K562 (cell line): Measurements from ENCODE around the gene GRHL3. TPM values are rescaled to one million over a fixed set of nuclear protein-coding genes. Genes with fewer than 3 reads are reported as not detected.

Experiments used
- ATAC-seq: fragments of 200-7000 bp; cut with Tn5 transposase; 3 replicates; pipeline ENCODE4 v1.9.1; 2020; ENCODE audit warnings: moderate library complexity
- BruUV-seq: library from RNA; stranded (reverse); fragments of 400-500 nt; replicated peaks from 2 replicates; lab custom pipeline; 2021; lab: Mats Ljungman, UMichigan
- CTCF ChIA-PET: fragments of 300-600 bp; formaldehyde crosslinking; extraction: SDS; loops from one replicate; lab custom pipeline; 2021; ENCODE audit warnings: low intra/inter-chr PET ratio; lab: Yijun Ruan, JAX
- POLR2A ChIA-PET: fragments of 300-600, 350-650 bp; sonication (Branson Sonifier 250); formaldehyde crosslinking; extraction: SDS; loops from one replicate; lab custom pipeline; 2021; ENCODE audit warnings: antibody characterized with exemption, inconsistent platforms; lab: Yijun Ruan, JAX
- DNase-seq, 4 experiments: peaks; one replicate each; pipeline versions ENCODE4 v3.0.0 to v3.0.0-alpha.2; 2011 to 2018; ENCODE audit warnings: low spot score in 3 of 4, mixed read lengths in 3 of 4; ENCODE audit errors: extremely low read depth in 1 of 4
- FAIRE-seq: peaks from 2 replicates; lab custom pipeline; 2011; peaks lifted over from hg19 to GRCh38; lab: Jason Lieb, UNC
- H2AFZ ChIP-seq: 2 replicates; pipeline ENCODE4 v1.6.0; 2011; ENCODE audit warnings: low read depth, low read length, control low read depth, inconsistent platforms
- H3K27ac ChIP-seq: fragments of 200-600 bp; 3 replicates; pipeline ENCODE4 v1.8.0; 2011; ENCODE audit warnings: low read depth, mild to moderate bottlenecking, control low read depth, inconsistent platforms, low read length, moderate library complexity, mixed read lengths; ENCODE audit errors: extremely low read depth
- H3K27me3 ChIP-seq, 2 experiments: fragments of 300-600 bp in 1 of 2; 2 replicates in 1 of 2; 3 replicates in 1 of 2; pipeline versions ENCODE4 v1.6.0 to v1.8.0; 2011; ENCODE audit warnings: inconsistent platforms in 2 of 2, low read length in 2 of 2, mild to moderate bottlenecking in 1 of 2, mixed read lengths in 1 of 2, moderate library complexity in 1 of 2; ENCODE audit not compliant: control insufficient read depth in 2 of 2, insufficient read depth in 2 of 2
- H3K36me3 ChIP-seq: fragments of 300-600 bp; 3 replicates; pipeline ENCODE4 v1.8.0; 2011; ENCODE audit warnings: mild to moderate bottlenecking, low read length, inconsistent platforms; ENCODE audit not compliant: control insufficient read depth, insufficient read depth
- H3K4me1 ChIP-seq, 2 experiments: fragments of 200-600 bp in 1 of 2; replicated peaks in 1 of 2; 2 replicates in 1 of 2; 3 replicates in 1 of 2; pipeline versions ENCODE4 v1.5.1 to v1.8.0; 2011; ENCODE audit warnings: inconsistent platforms in 2 of 2, low read length in 2 of 2, mild to moderate bottlenecking in 1 of 2, mixed read lengths in 1 of 2, moderate library complexity in 1 of 2; ENCODE audit not compliant: control insufficient read depth in 2 of 2, insufficient read depth in 2 of 2
- H3K4me2 ChIP-seq: 2 replicates; pipeline ENCODE4 v1.6.1; 2011; ENCODE audit warnings: low read length, control low read depth, inconsistent platforms, mixed read lengths; ENCODE audit not compliant: insufficient read depth
- H3K4me3 ChIP-seq: fragments of 200-600 bp; sonication (generic), shearing (Covaris generic); 2 replicates; pipeline ENCODE4 v1.5.1; 2016; ENCODE audit warnings: control low read depth, inconsistent platforms
- H3K79me2 ChIP-seq: fragments of 200-600 bp; 3 replicates; pipeline ENCODE4 v1.8.0; 2011; ENCODE audit warnings: low read length, inconsistent platforms; ENCODE audit not compliant: control insufficient read depth, insufficient read depth
- H3K9ac ChIP-seq, 2 experiments: 2 replicates each; pipeline versions ENCODE4 v1.6.0 to v1.6.1; 2011; ENCODE audit warnings: low read depth in 2 of 2, low read length in 2 of 2, control low read depth in 1 of 2, inconsistent platforms in 1 of 2, mild to moderate bottlenecking in 1 of 2, mixed read lengths in 1 of 2; ENCODE audit not compliant: insufficient read depth in 1 of 2
- H3K9me1 ChIP-seq: one replicate; pipeline ENCODE4 v1.6.0; 2011; ENCODE audit warnings: inconsistent platforms, mild to moderate bottlenecking, low read length, moderate library complexity; ENCODE audit not compliant: control insufficient read depth, insufficient read depth
- H3K9me3 ChIP-seq: replicated peaks from 2 replicates; pipeline ENCODE4 v1.5.1; 2011; ENCODE audit warnings: low read depth, low read length, inconsistent platforms; ENCODE audit not compliant: control insufficient read depth, insufficient read depth
- H4K20me1 ChIP-seq: replicated peaks from 2 replicates; pipeline ENCODE4 v1.6.1; 2011; ENCODE audit warnings: low read length, inconsistent platforms, mixed read lengths; ENCODE audit not compliant: control insufficient read depth, insufficient read depth
- CEBPB ChIP-seq: fragments of 450-650 bp; IDR thresholded peaks from 2 replicates; pipeline ENCODE4 v1.6.1; 2016; ENCODE audit warnings: missing genetic modification characterization, missing compliant biosample characterization
- CEBPG ChIP-seq, 3 experiments: fragments of 200-800 bp in 1 of 3; sonication (Bioruptor generic) in 1 of 3; sonication (generic) in 1 of 3; formaldehyde crosslinking in 1 of 3; IDR thresholded peaks in 2 of 3; conservative IDR thresholded peaks in 1 of 3; 2 replicates each; pipeline versions ENCODE4 v1.6.1 to v1.8.0; 2016 to 2022; ENCODE audit warnings: missing compliant biosample characterization in 2 of 3, missing genetic modification characterization in 2 of 3, mild to moderate bottlenecking in 1 of 3, missing genetic modification reagents in 1 of 3
- MCM2 ChIP-seq: fragments of 450-650 bp; IDR thresholded peaks from 2 replicates; pipeline ENCODE4 v1.6.1; 2017; ENCODE audit warnings: low read depth, mild to moderate bottlenecking
- TCF15 ChIP-seq: fragments of 250-450 bp; sonication (Bioruptor Pico); IDR thresholded peaks from 2 replicates; pipeline ENCODE4 v1.8.0; 2022; ENCODE audit warnings: moderate library complexity, mild to moderate bottlenecking, inconsistent platforms
- WGBS: fragments of 100-300 bp; shearing (Covaris generic); methylation state at CpG from one replicate; pipeline ENCODE4 v1.1.6; 2016; ENCODE audit warnings: low coverage, mixed read lengths; ENCODE audit not compliant: insufficient coverage; ENCODE audit errors: missing lambda C conversion rate; 5-methylcytosine and 5-hydroxymethylcytosine counted together
- in situ Hi-C: fragments of 300-500 bp; cut with MboI; formaldehyde crosslinking; loops from 4 replicates; pipeline ENCODE4 v1.15.0; 2018; ENCODE audit warnings: inconsistent platforms, mixed read lengths
- intact Hi-C: fragments of 100-400 bp; cut with micrococcal nuclease; formaldehyde crosslinking; loops from 2 replicates; pipeline ENCODE4 v1.14.2; 2022
- polyA plus RNA-seq, 8 experiments: library from polyadenylated mRNA; depleted of rRNA in 4 of 8; stranded (reverse) in 5 of 8; unstranded in 3 of 8; fragments of >200 nt; fragmentation: Nextera tagmentation in 2 of 8; fragmentation: Illumina TruSeq in 1 of 8; extraction: Ambion mirVana in 2 of 8; extraction: Trizol in 1 of 8; gene quantifications; 2 replicates each; pipeline versions ENCODE4 v1.2.1 to v1.2.3, GENCODE V29; 2011 to 2014; ENCODE audit warnings: inconsistent platforms in 1 of 8, missing spikeins in 1 of 8
- total RNA-seq, 7 experiments: library from RNA; depleted of rRNA in 6 of 7; stranded (reverse); fragments of >200 nt in 6 of 7; fragmentation: Illumina TruSeq in 2 of 7; extraction: Trizol in 2 of 7; gene quantifications; 2 replicates each; pipeline versions ENCODE4 v1.2.1 to v1.2.3, GENCODE V29; 2011 to 2021; ENCODE audit warnings: low replicate concordance in 1 of 7

GRHL3 gene
- total and polyA plus RNA-seq, 9 of the 15 experiments (the other 6 are each of a cell fraction or from before 2014, with no cell fraction given), result 0.01 to 0.04 TPM; not detected in 7

GRCh38 chr1:24276791-24277190, 42.4 kb upstream of the GRHL3 start:
- TF ChIP-seq CEBPG (CRISPR knock-in tag; IDR thresholded peaks at IDR 0.05), result no peak
- peak; percentile 17 to 53; a peak in 2 of 4 replicates for TF ChIP-seq CEBPG (tag; conservative IDR thresholded peaks at IDR 0.05 in 1 of 2, IDR thresholded peaks at IDR 0.05 in 1 of 2)
- TF ChIP-seq MCM2, result no peak
- no peak for TF ChIP-seq TCF15 (CRISPR knock-in tag)
- TF ChIP-seq CEBPB (tag), result peak; percentile 82
- 0% methylated on average over 6 of the region's 6 CpGs for WGBS
- Histone ChIP-seq H4K20me1 (no peaks in the 10 kb centered on the region), H3K4me1 (no peaks in the 10 kb centered on the region; a peak in 2 of 5 replicates), H3K79me2 (no peaks in the 10 kb centered on the region), H3K4me3 (no peak overlapping the region), H2AFZ (no peak overlapping the region), H3K27me3 (peaks cover 12 to 24% of the 10 kb centered on the region in 2 experiments), H3K4me2 (no peak overlapping the region), H3K9me1 (no peaks in the 10 kb centered on the region), H3K9me3 (no peaks in the 10 kb centered on the region), H3K9ac (no peak overlapping the region), H3K27ac (no peak overlapping the region), H3K36me3 (no peaks in the 10 kb centered on the region)
- ChIA-PET CTCF (no interaction called here), POLR2A (interaction anchor here (0.7 to 1.5 kb wide), 3 partner anchors 11 to 27 kb away, joined by 3 to 4 read pairs (median 3); no protein-coding TSS in a partner anchor)
- no peak for ATAC-seq
- FAIRE-seq, result no peak
- DNase-seq, result no peak
- intact Hi-C loops, result no loop called here
- BruUV-seq, result no TSS peak
- in situ Hi-C loops, result no loop called here
